Stimulated activated CD8-positive, alpha-beta memory T cell treated with anti-CD3 and anti-CD28 coated beads, Interleukin-7, amount 100 ng/mL, for 4 hours (primary cell): ENCODE measurements around the gene NKRF.

Source experiments
- DNase-seq, 2 donors: peaks; one replicate each; pipeline ENCODE4 v3.0.0-alpha.2; 2020; ENCODE audit warnings: low read depth in 2 of 2

Gene NKRF

DNA sequence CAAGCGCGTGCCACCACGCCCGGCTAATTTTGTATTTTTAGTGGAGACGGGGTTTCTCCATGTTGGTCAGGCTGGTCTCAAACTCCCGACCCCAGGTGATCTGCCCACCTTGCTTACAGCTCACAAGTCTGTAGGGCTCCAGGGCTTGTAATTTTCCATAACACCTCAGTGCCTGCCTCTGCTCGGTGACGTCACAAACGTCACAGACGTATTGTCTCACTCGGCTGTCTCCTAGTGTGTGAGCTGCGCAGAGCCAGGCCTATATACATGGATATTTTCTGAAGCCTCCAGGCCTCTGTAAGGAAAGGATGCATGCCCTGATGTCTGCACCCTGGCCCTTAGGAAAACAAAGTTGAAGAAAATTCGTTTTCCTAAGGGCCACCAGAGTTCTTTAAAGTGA, 8.6 kb upstream of the NKRF start:
- DNase-seq = no peak

DNA sequence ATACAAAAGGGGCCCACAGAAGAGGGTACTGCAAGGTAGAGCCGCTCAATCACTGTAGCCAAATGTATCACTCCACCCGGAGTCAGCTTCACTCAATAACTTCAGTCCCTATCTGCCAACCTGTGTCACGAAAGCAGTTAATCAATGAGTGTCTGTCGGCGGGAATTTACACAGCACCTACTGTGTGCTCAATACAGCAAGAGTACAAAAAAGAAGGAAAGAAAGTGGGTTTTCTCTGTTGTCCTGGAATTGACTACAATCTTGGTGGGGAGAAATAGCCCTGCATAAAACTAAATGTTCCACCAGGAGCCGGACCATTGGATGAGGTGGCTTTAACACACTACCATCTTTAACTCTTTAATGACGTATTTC, 780 bp upstream of the NKRF start:
- DNase-seq = no peak

DNA sequence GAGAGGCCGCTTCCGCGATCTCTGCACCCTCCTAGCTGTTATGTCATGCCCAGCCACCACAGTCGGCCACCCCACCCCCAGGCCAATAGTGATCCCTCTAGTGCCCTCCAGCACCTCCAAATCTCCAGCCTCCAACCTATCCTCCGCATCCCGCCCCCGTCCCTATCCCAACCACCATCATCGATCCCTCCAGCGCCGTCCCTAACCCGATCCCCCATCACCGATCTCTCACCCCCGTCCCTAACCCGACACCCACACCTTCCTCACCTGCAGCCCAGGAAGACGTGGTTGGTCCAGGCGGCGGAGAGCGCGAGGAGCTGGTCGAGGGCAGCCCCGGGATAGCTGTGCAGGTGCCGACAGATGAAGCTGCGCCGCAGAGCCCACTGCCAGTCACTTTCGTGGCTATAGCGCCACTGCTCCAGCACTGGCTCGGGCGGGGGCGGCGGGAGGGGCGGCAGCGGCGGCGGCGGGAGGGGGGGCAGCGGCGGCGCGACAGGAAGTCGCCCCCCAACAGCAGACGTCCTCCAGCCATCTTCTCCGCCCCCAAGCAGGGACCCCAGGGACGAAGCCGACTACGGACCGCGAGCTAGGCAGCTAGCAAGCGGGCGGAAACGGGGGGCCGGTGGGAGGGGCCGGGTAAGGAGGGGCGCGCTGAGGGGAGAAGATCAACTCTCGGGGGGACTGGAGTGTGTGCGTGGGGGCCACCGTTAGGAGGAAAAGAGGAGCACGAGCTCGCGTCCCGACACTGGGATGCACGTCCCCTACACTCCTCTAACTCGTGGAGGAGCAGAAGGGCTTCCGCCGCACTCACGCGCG, 552 bp downstream of the NKRF start:
- DNase-seq = peak; percentile 7 to 46

DNA sequence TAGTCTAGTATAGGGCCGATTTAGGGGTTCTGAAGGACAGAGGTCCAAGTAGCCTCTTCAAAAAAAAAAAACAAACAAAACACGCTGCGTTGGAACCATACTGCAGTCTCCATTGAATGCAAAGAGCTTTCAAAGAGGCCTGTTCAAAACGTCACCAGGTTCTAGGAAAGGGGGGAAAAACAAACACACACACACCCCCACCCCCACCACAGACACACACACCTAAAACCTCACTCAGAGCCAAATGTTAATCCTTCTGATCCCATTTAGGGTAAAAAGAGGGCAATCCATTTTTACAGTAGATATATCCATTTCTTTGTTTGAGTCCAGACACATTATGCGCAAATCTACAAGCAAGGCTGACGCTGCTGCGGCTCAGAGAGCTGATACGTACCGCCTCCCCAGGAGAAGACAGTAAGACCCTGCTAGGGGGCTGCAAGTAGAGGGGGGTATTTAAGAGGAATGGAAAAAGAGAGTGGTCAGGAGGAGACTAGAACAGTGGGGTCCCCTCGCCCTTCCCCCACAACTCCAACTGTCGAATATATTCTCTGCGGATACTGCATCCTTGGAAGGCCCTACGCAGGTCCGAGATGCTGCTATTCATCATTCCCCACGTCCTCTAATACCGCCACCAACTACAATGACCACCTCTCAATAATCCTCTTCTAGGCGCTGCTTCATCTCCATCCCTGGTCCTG, 1.3 kb downstream of the NKRF start:
- DNase-seq = no peak

DNA sequence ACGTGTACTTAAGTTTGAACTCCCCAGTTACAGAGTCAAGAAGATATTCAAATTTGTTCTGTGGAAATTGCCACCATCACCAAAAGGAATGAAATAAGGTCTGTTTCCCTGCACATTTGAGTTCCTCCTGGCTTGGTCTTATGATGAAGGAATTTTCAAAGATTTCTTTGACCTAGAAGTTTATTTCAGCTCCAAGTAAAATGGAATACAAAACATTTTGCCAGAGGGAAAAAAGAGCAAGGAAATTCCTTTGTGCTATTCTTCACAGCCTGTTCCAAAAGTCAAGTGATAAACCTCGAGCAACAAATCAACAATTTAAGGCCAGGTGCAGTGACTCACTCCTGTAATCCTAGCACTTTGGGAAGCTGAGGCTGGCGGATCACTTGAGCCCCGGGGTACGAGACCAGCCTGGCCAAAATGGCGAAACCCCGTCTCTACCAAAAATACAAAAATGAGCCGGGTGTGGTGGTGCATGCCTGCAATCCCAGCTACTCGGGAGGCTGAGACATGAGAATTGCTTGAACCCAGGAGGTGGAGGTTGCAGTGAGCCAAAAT, 3.4 kb downstream of the NKRF start:
- no peak for DNase-seq

DNA sequence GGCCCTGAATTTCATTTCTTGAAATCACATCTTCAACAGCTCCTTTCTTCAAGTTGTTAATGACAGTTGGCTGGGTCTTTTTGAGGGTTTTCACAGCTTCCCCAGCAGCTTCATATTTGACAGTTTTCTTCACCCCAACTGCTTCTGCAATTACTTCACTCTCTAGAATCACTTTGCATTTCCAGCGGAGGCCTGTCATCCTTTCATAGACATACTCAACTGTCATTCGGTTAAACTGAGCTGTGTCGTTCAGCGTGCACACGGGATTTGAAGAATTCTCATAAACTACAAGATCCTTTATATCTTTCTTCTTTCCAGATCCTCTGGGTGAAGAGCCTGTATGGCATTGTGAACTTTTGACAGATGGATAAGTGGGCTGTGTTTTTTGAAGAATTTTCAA, 16.4 kb downstream of the NKRF start:
- no peak for DNase-seq

DNA sequence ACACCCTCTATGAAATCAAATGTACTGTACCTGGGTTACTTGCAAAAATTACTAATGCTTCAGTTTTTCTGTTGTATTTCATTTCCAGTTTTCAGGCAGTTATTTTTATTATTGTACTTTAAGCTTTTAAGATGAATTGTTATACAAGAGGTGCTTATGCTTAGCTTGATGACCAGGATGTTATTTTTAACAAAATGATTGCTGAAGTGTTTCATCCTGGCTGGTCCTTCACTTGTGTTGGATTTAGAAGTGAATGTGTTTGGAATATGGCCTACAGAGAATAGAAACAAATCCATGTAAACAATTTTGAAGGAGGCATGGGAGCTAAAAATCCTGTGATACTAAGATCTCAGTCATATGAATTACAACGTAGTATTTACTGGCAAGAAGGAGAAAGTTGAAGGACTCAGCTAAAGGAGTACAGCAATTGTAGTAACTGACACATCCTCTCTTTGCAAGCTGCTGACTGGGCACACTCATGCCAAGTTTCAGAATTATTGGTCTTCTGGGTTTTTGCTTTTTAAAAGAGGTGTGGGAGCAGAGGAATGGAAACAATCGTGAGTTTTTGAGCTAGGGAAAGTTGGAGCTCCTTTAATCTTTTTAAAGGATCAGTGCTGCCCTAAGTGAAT, 22.7 kb downstream of the NKRF start:
- DNase-seq = no peak

DNA sequence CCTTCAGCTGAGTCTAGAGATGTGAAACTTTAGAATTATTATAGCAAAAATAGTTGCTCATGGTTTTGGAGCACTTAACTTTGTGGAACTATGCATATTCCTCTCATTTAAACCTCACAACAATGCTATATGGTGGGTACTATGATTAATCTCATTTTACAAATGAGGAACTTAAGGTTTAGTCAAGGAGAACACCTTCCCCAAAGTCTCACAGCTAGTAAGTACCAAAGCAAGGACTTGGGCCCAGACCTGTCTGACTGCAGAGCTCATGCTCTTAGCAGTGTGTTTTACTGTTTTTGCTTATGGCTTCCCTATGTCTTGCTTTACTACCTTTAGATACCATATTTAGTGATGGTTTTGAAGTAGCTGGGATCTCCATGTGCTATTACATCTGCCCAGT, 26.8 kb downstream of the NKRF start:
- no peak for DNase-seq

DNA sequence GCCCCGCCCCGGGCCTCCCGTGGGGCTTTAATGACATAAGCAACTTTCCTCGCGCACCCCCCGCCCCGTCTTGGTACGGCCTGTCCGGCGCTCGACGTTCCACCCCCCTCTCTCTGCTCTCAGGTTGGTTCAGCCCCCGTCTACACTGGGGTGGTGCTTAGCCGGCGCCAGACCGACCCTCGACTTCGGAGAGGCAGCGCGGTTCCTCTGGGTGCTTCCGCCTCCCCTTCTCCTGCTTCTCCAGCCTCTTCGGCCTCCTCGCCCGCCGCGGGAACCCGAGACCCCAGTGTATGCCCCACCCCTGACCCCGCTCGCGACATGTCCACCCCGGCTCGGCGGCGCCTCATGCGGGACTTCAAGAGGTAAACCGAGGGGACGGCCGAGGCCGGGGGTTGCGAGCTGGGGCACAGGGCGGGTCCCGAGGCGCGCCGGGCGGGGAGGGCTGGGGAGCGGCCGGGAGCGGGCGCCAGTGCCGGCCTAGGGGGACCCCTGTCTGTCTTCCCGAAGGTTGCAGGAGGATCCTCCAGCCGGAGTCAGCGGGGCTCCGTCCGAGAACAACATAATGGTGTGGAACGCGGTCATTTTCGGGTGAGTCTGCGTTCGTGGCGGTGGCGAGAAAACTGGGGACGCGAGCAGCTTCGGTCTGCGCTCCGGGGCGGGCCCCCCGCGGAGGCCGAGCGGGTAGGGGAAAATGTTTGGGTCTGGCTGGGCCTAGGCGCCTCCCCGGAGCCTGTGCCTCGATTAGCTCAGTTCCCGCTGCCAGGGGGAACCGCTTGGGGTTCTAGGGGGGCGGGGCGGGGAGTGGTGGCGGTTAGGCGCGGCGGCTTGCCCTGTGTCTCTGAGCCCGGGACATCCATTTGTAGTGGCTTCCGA, 31.6 kb downstream of the NKRF start, which contains the start of gene UBE2A:
UBE2A (plus strand) TSS at position 170 of the 873 bp plus-strand sequence; CDS start at position 319, 149 bp downstream.
- DNase-seq = peak; percentile 79 to 84

DNA sequence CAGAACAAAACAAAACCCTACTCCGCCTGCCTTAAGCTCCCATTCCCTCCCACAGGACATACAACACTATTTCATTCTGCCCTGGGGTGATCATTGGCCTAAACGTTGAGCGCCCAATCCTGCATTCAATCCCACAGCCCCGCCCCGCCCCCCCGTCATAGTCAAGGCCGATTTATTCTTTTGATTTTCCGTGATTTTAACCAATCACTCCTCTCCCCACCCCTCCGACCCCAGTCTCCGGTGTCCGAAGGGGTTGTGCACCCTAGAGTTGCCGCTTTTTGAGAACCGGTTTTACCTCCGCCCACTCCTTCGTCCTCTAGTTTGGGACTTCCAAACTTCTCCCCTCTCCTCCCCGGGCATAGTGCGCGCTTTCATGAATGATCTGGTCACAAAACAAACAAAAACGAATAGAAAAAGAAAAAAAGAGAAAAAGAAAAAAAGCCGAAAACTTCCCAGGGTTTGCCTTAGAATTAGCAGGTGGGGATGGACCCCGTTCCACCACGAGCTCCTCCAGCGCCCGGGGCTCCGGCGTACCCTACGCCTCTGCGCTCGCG, 32.3 kb downstream of the NKRF start:
- DNase-seq = no peak

DNA sequence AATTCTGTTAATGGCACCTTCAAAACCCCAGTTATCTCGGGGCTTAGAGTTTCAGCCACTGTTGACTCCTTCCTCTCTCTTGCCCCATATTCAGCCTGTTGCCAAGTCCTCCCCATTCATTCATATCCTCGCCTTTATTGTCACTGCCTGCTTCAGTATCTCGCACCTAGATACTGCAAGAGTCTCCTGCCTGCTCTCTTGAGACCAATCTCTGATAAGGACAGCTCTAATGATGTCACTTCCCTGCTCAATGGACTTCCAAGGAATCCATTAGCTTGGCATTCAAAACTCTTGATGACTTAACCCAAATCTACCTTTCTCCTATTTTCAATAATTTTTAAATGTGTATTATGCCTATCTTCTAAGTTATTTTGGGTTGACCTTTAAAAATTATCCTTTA, 33.0 kb downstream of the NKRF start:
- DNase-seq = no peak

DNA sequence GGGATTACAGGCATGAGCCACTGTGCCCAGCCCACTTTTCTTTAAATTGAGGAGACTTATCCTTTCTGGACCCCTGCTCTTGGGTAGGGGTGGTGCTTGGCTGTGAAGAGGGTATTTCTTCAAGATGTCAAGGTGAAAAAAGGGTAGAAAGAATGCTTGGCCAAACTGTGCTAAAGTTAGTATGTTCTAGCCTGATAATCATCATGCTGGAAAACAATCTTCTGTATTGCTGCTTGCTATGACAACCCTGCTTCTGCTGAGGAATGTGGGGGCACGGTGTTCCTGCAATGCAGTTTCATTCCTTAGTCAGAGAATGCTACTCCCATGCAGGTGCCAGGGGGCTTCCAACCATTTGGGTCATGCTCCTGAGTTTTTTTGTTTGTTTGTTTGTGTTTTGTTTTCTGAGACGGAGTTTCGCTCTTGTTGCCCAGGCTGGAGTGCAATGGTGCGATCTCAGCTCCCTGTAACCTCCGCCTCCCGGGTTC, 35.8 kb downstream of the NKRF start:
- no peak for DNase-seq

DNA sequence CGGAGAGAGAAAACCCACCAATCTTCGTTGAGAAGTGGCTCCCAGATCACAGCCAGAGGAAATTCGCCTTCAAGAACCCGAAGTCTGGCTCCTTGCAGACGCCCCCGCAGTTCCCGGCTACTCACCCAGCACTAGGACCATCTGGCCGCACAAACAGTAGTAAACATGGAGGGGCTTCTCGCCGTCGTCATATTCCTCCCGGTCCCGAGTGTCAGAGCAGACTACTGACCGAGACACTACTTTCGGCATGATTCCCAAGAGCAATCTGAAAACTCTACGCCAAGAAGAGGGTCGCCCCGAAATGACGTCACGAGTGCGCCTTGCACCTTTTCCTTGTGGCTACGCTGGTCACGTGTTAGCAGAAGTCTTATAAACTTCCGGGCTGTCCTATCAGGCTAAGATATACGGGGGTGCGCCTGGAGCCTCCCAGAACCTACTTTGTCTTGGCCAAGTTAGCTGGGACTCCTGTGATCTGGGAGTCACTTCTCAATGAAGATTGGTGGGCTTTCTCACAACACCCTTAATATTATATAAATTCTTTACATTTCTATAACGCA, 41.0 kb downstream of the NKRF start, which contains the start of gene STEEP1:
STEEP1 (minus strand) TSS at position 303 of the 557 bp plus-strand sequence; CDS start at position 249, 54 bp downstream.
- DNase-seq = peak; percentile 81 to 85

DNA sequence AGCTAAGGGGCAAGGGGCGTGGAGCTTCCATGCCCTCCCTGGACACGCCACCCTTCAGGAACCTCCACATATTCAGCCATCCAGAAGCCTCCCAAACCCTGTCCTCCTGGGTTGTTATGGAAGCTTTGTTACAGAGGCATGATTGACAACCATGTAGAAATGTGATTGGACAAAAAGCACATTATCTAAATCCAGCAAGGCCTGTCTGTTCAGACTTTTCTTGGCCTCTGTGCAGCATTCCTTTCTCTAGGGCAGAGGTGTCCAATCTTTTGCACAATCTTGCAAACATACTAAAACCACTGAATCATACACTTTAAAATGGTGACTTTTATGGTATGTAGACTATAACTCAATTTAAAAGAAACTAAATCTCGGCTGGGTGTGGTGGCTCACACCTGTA, 53.7 kb downstream of the NKRF start:
- DNase-seq = no peak

DNA sequence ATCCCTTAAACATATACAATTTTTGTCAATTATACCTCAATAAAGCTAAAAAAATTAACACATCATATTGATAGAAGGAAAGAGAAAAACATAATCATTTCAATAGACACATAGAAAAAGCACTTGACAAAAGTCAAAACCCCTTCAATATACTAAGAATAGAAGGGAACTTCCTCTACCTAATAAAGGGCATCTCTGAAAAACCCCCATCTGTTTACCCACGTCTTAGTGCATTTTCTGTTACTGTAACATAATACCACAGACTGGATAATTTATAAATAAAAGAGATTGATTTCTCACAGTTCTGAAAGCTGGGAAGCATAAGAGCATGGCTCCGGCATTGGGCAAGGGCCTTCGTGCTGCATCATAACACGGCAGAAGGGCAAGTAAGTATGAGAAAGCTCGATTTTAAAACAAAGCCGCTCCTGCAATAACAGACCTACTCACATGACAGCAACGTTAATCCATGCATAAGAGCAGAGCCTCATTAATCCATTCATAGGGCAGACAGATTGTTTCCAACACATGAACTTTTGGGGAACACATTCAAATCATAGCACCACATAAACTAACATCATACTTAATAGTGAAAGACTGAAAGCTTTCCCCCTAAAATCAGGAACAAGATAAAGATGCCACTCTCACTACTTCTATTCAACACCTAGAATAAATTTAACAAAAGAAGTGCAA, 56.8 kb downstream of the NKRF start:
- no peak for DNase-seq

DNA sequence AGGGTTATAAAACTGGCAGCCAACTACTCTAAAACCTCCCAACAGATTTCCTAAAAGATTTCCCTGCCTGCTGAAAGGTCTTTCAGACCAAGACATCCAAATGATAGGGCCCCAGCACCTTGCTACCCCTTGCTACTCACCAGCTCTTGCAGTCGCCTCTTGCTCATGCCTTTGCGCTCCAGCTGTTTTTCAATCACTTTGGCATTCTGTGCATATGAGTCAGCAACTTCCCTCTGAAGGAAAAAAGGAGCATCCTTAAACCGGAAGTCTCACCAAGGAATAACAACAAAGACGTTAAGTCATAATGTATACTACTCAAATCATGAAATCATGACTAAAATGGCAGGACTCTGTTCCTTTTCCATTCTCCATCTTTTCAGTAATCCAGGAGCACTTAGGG, 65.0 kb downstream of the NKRF start:
- DNase-seq = no peak

DNA sequence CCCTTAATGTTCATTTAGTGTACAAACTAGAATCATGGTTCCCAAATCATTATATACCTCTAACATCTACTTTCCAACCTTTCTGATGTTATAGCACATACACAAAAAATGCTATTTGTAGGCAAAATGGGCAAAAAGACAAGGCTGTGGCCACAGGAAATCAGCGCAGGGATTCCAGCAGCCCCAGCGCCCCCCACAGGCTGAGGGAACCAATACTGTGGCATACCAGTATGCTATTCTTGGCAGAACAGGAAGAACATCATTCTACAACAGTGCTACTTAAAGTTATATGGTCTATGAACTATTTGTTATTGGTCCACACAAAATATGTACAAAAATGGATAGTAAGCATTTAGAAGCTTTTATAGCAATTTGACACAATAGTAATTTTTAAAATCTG, 66.4 kb downstream of the NKRF start:
- DNase-seq = no peak
